IPS-18c (cell line): ENCODE data around the gene KIFC3.

Source experiments
- H3K4me3 ChIP-seq: 2 replicates; pipeline ENCODE4 v1.7.0; 2013; ENCODE audit warnings: low read depth, mild to moderate bottlenecking, low read length, moderate library complexity; ENCODE audit not compliant: insufficient read depth
- H3K9me3 ChIP-seq: one replicate; pipeline ENCODE4 v1.6.1; 2013; ENCODE audit warnings: mild to moderate bottlenecking, low read length, moderate library complexity; ENCODE audit not compliant: control insufficient read depth, insufficient read depth

The KIFC3 gene

DNA sequence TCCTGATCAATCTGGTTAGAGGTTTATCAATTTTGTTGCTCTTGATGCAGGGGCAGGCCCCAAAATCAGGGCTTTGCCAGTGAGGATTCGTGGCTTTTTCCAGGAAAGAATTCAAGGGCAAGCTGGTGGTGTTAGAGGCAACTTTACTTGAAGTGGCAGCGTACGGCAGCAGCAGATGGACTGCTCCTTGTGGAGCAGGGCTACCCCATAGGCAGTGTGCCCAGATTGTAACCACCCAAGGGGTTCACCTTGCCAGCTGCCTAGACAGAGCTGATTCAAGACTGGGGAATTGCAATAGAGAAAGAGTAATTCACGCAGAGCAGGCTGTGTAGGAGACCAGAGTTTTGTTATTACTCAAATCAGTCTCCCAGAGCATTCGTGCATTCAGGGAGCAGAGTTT is 90.9 kb downstream of the KIFC3 start:
- H3K4me3 ChIP-seq = no peak overlapping the region
- H3K9me3 ChIP-seq = no peaks in the 10 kb centered on the region

DNA sequence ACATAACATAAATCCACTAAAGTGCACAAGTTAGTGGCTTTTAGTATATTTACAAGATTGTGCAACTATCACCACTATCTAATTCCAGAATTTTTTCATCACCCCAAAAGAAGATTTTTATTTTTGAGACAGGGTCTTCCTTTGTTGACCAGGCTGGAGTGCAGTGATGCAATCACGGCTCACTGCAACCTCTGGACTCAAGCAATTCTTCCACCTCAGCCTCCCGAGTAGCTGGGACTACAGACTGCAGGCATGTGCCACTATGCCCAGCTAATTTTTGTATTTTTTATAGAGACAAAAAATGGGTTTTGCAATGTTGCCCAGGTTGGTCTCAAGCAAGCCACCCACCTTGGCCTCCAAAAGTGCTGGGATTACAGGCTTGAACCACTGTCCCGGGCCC is 92.6 kb downstream of the KIFC3 start:
- H3K9me3 ChIP-seq = peaks cover 2% of the 10 kb centered on the region
- H3K4me3 ChIP-seq = no peak overlapping the region
